Medulla oblongata (tissue), 1 donor: Measurements from ENCODE around the gene ADCY10.
A peak's percentile ranks its signal among the peaks of the same experiment; 100 is the strongest.

ENCODE experiments used
- DNase-seq: peaks from one replicate; pipeline ENCODE4 v3.0.0-alpha.2; 2015; ENCODE audit errors: extremely low spot score

The ADCY10 gene

DNA sequence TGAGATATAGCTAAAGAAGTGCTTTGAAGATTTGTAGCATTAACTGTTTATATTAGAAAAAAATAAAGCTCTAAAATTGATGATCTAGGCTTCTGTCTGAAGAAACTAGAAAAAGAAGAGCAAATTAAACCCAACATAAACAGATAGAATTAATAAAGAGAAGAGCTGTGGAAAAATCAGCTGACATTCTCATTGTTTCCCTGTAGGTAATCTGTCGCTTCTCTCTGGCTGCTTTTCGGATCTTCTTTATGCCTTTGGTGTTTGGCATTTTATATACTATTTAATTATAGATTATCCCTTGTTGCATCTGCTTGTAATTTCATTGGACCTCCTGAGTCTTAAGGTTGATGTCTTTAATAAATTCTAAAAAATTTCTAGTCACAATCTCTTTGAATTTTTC lies 132.4 kb downstream of the ADCY10 start:
- DNase-seq = no peak

DNA sequence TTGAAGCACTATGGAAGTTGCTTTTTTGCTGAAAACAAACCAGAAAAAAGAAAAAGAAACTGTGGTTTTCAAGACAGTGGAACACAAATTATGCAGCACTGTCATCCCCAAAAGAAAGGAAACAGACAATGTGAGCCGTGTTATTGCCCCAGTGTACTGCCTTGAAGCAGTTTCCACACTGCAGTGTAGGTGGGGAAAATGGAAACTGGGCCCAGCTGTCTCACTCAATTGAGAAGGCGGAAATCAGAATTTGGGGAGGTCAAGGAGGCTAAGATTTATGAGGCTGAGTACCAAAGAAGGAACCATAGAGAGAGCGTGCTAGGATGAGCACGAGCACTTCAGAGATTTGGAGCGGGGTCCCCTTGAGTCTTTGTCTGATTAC lies 136.7 kb downstream of the ADCY10 start:
- DNase-seq = no peak

DNA sequence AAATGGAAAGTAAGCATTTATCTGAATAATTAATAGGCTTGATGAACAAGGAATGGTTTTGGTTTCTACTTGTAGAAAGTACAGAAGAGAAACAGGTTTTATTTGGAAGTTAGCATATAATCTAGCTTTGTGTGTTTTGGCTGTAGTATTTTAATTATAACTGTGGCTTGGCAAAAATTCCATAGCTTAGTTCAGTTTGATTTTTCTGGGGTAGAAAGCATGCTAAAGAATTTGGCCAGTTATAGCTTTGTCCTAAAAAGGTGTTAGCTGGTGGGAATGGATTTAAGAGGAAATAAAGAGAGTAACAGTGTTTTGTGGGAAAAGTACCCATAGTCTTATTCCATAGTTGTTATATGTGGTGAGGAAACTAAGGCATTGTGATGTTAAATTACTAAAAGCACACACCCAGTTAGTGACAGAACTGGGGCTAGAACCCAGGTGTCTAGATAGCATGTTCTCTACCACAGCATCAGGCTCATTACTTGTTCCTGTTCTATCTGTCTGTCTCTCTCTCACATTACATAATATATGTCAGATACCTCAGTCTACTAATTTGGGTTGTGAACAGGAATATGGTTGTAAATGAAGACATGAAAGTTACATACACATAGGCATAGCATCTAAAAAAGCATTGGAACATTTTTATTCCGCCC lies 137.2 kb downstream of the ADCY10 start:
- no peak for DNase-seq

DNA sequence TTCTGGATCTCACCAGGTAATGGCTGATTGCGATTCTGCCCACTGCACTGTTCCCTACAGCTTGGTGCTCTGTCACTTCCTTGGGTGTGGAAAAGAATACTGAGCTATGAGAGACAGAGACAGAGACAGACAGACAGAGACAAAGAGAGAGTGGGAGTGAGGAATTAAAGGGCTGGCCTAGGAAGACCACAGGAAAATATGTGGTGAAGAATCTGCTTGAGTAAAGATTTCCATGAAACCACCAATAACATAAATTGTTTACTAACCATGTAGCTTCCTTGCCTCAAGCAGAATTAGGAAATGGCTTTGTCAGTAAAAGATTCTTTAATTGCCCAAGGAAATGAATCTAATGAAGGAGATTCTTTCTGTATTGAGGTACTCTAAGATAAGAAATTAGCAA lies 137.8 kb downstream of the ADCY10 start:
- DNase-seq = no peak

DNA sequence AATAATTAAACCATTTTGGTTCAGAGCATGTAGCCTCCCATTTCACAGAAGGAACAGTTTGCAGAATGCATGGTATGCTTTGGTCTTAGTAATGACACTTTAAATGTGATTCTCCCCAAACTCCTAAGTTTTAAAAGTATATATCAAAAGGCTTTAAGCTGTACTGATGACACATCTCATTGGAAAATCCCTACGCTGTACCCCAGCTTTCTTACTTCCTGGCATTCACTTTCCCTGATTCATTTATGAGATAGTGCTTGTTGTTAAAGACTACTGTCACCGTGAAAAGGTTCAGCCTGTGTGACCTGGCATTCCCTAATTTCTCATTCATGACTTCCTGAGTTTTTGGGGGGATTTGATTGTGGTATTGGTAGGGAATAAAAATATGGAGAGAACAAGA lies 138.8 kb downstream of the ADCY10 start:
- DNase-seq = no peak

- no peak for DNase-seq
Observed at GRCh38 chr1:167774710-167775109, 139.2 kb downstream of the ADCY10 start.

- no peak for DNase-seq
Observed at GRCh38 chr1:167773516-167773915, 140.4 kb downstream of the ADCY10 start.

- DNase-seq = no peak
Observed at GRCh38 chr1:167772436-167772835, 141.5 kb downstream of the ADCY10 start.

DNA sequence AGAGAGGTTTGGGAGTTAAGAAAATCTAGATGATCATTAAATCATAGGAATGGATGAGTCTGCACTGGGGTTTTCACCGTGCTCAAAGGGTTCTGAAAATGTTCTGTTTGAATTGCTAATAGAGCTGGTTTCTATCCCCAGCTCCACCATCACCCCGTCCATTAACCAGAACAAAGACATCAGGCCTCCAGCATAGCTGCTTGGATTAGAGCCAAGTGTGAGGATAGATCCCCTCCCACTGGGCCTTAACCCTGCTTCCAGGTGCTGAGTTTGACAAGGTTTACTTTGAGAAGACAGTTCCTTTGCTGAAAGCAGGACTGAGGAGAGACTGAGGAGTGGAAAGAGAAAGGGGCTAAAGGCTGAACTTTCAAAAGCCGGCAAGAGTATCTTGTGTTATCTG lies 143.8 kb downstream of the ADCY10 start:
- DNase-seq = no peak

DNA sequence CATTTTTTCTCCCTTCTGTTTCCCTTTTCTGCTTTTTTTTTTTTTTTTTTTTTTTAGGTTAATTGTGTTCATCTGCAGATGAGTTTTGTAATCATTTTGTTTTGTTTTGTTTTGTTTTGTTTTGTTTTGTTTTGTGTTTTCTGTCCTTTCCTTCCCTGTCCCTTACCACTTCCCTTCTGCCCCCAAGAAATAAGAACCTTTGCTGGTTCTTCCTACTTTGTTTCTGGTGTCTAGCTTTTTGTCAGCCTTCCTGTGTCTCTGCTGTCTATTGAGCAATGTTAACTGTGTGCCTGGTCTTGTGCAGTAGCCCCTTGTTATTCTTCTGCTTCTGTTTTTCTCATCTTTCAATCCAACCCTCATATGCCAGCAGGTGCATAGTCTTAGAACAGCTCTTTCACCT lies 146.2 kb downstream of the ADCY10 start:
- no peak for DNase-seq

DNA sequence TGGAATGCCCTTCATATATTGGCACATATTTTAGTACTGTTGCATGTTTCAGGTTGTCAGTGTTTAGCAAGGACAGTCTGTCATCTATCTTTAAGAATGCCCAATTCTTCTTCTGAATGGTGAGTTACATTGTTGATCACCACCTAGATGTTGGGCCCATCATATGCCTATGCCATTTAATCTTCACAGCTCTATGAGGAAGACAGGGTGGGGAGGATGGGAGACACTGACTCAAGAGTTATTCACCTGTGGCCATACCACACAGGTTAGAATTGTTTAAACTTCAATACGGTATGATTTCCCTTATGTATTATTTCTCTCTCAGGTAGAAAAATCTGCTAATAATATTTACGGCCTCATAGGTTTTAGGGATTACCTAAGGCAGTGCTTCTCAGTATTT lies 147.4 kb downstream of the ADCY10 start:
- no peak for DNase-seq

- no peak for DNase-seq
Observed at GRCh38 chr1:167765496-167765895, 148.4 kb downstream of the ADCY10 start.

- DNase-seq = no peak
Observed at GRCh38 chr1:167764458-167765330, 149.2 kb downstream of the ADCY10 start.

GRCh38 chr1:167763525-167764220 lies 150.3 kb downstream of the ADCY10 start:
- DNase-seq = peak; percentile 90

- DNase-seq = no peak
Observed at GRCh38 chr1:167762061-167762746, 151.7 kb downstream of the ADCY10 start.

GRCh38 chr1:167761400-167761799 lies 152.5 kb downstream of the ADCY10 start:
- peak; percentile 33 for DNase-seq
